Testis (tissue), 3 donors: Measurements from ENCODE around the gene CFAP61. TPM values are rescaled to one million over a fixed set of nuclear protein-coding genes. Genes with fewer than 3 reads are reported as not detected.

Source experiments
- DNase-seq: peaks from one replicate; pipeline ENCODE4 v3.0.0-alpha.2; 2019
- H3K27ac ChIP-seq, 2 donors: fragments of 200-600 bp; sonication (generic); one replicate each; pipeline ENCODE4 v1.5.1; 2019
- H3K27me3 ChIP-seq: fragments of 200-600 bp; sonication (generic); one replicate; pipeline ENCODE4 v1.5.1; 2019
- H3K36me3 ChIP-seq: fragments of 200-600 bp; sonication (generic); one replicate; pipeline ENCODE4 v1.5.1; 2017; ENCODE audit warnings: low read depth; ENCODE audit errors: missing control alignments
- H3K4me1 ChIP-seq: fragments of 200-600 bp; sonication (generic); one replicate; pipeline ENCODE4 v1.5.1; 2019
- H3K4me3 ChIP-seq, 2 donors: fragments of 200-600 bp; sonication (generic); one replicate each; pipeline ENCODE4 v1.5.1; 2017 to 2019
- H3K9me3 ChIP-seq: fragments of 200-600 bp; sonication (generic); one replicate; pipeline ENCODE4 v1.5.1; 2017
- POLR2A ChIP-seq: fragments of 450-650 bp; IDR thresholded peaks from one replicate; pipeline ENCODE4 v1.6.1; 2017; ENCODE audit warnings: antibody characterized with exemption, mild to moderate bottlenecking, moderate library complexity
- WGBS, 2 donors: methylation state at CpG; one replicate each; pipeline ENCODE4 v1.1.5; 2018; 5-methylcytosine and 5-hydroxymethylcytosine counted together
- intact Hi-C: fragments of 100-400 bp; cut with DNase I; formaldehyde crosslinking; loops from one replicate; pipeline ENCODE4 v1.15.1; 2023; ENCODE audit warnings: low total_unique reads
- polyA plus RNA-seq: library from polyadenylated mRNA; stranded (reverse); fragments of 350-450 nt; fragmentation: Illumina TruSeq; extraction: RNeasy Lipid Tissue Mini Kit (QIAGEN cat#74804); gene quantifications from one replicate; pipeline ENCODE4 v1.2.3, GENCODE V29; 2014; ENCODE audit warnings: low read depth, low replicate concordance; ENCODE audit not compliant: insufficient read depth
- total RNA-seq, 2 donors: library from RNA; depleted of rRNA; stranded (reverse); fragments of >200 nt; gene quantifications; one replicate each; pipeline ENCODE4 v1.2.3, GENCODE V29; 2016
- TF ChIP-seq, protein P1 (sequence below), 3 experiments: fragments of 450-650 bp in 2 of 3; fragments of 200-600 bp in 1 of 3; sonication (generic) in 1 of 3; IDR thresholded peaks; one replicate each; pipeline ENCODE4 v1.5.1; 2016 to 2019; ENCODE audit warnings: antibody characterized with exemption in 3 of 3, mild to moderate bottlenecking in 2 of 3, moderate library complexity in 1 of 3

Gene CFAP61
- total and polyA plus RNA-seq, 3 donors from 2014 or later = 21.4 to 76.0 (median 27.3) TPM

DNA sequence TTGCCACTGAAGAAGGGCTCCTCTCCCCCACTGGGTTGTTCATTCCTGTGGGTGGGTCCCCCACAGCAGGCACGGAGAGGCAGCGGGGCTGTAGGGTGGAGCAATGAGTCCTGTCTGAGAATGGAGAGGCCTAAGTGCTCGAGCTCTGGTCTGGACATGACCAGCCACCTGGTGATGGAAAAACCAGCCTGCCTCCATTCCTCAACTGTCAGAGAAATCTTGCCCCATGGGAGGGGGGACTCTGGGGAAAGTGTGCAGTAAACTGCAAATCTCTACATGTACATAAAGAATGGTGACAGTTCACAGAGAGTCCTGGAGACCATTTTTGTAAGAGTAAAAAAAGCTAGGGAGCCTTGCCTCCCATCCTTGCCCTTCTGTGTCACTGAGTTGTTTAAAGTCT is 349.7 kb downstream of the CFAP61 start:
- intact Hi-C loops = no loop called here
- Histone ChIP-seq H3K36me3 (no peaks in the 10 kb centered on the region), H3K4me3 (no peak overlapping the region), H3K27ac (no peak overlapping the region), H3K4me1 (no peaks in the 10 kb centered on the region), H3K9me3 (no peaks in the 10 kb centered on the region), H3K27me3 (no peaks in the 10 kb centered on the region)
- DNase-seq = no peak
- TF ChIP-seq, protein P1, sequence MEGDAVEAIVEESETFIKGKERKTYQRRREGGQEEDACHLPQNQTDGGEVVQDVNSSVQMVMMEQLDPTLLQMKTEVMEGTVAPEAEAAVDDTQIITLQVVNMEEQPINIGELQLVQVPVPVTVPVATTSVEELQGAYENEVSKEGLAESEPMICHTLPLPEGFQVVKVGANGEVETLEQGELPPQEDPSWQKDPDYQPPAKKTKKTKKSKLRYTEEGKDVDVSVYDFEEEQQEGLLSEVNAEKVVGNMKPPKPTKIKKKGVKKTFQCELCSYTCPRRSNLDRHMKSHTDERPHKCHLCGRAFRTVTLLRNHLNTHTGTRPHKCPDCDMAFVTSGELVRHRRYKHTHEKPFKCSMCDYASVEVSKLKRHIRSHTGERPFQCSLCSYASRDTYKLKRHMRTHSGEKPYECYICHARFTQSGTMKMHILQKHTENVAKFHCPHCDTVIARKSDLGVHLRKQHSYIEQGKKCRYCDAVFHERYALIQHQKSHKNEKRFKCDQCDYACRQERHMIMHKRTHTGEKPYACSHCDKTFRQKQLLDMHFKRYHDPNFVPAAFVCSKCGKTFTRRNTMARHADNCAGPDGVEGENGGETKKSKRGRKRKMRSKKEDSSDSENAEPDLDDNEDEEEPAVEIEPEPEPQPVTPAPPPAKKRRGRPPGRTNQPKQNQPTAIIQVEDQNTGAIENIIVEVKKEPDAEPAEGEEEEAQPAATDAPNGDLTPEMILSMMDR (IDR thresholded peaks at IDR 0.05) = no peak
- TF ChIP-seq POLR2A = no peak
- 86% methylated on average over 3 of the region's 3 CpGs; no CpG with 5 or more reads in 1 of the 2 donors for WGBS, 2 donors

DNA sequence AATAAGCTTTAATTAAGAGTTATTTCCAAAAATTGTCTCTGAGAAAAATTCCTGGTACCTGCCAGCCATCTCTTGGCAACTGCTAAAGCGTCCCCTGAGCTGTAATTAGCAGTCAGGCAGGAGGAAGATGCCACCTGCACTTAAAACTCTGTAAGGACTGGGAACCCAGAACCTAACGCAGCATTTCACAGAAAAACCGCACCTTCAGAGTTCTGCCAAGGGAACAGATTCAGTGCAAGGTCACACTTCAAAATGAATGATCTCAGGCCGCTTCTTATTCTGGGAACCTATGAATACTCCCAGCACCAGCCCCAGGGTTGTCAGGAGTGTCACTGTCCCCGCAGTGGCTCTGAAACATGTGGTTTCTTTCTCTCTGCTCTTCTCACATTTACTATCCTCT is 352.3 kb downstream of the CFAP61 start:
- Histone ChIP-seq H3K9me3 (no peaks in the 10 kb centered on the region), H3K4me3 (no peak overlapping the region), H3K4me1 (no peaks in the 10 kb centered on the region), H3K27me3 (no peaks in the 10 kb centered on the region), H3K27ac (no peak overlapping the region), H3K36me3 (no peaks in the 10 kb centered on the region)
- WGBS, 2 donors = 87 to 94% methylated on average over 5 of the region's 5 CpGs
- no peak for DNase-seq
- intact Hi-C loops = no loop called here
- TF ChIP-seq, protein P1 (IDR thresholded peaks at IDR 0.05) = no peak
- no peak for TF ChIP-seq POLR2A

DNA sequence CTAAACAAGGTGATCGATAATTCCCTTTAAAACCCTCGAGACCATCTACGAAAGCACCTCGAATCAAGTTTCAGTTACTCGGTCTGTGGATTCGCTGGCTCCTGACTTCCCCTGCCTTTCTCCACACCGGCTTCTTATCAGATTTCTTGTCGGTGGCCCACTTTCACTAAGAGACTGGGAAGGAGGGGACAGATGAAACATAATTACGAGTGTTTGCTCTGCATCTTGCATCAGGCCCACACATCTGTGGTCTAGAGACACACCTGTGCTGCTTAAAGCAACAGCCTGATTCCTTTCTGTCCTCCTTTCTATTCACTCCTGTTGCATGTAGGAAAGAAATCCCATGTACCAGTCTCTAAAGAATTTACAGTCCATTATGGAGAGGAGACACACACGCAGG is 353.3 kb downstream of the CFAP61 start:
- H3K27me3 ChIP-seq = no peaks in the 10 kb centered on the region
- H3K27ac ChIP-seq = no peak overlapping the region
- H3K9me3 ChIP-seq = no peaks in the 10 kb centered on the region
- 87 to 88% methylated on average over 10 of the region's 10 CpGs for WGBS, 2 donors
- DNase-seq = no peak
- intact Hi-C loops = no loop called here
- H3K36me3 ChIP-seq = no peaks in the 10 kb centered on the region
- TF ChIP-seq POLR2A = no peak
- TF ChIP-seq, protein P1 (IDR thresholded peaks at IDR 0.05) = no peak
- no peak overlapping the region for H3K4me3 ChIP-seq
- no peaks in the 10 kb centered on the region for H3K4me1 ChIP-seq

DNA sequence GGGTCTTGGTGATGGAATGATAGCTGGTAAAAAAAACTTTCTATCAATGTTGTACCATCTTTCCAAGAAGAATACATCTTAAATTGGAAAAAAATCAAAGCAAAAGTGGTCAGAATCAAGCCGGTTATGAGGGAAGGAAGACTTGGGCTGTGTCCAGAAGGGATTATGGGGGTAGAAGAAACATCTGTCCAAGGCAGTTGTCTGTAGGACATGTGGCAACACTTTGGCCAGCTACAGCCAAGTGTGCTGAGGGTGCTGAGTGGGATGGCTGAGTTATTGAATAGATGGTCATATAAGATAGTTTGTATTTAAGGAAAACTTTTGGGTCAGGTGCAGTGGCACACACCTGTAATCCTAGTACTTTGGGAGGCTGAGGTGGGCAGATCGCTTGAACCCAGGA is 354.0 kb downstream of the CFAP61 start:
- H3K4me1 ChIP-seq = no peaks in the 10 kb centered on the region
- H3K27me3 ChIP-seq = no peaks in the 10 kb centered on the region
- TF ChIP-seq, protein P1 (IDR thresholded peaks at IDR 0.05) = no peak
- TF ChIP-seq POLR2A = no peak
- H3K36me3 ChIP-seq = no peaks in the 10 kb centered on the region
- H3K9me3 ChIP-seq = no peaks in the 10 kb centered on the region
- no peak overlapping the region for H3K4me3 ChIP-seq
- DNase-seq = no peak
- intact Hi-C loops = no loop called here
- H3K27ac ChIP-seq = no peak overlapping the region
- 86 to 88% methylated on average over 2 of the region's 2 CpGs for WGBS, 2 donors
